Measurements from ENCODE around the gene USP22. TPM values are rescaled to one million over a fixed set of nuclear protein-coding genes. Genes with fewer than 3 reads are reported as not detected.

The USP22 gene
- total and polyA plus RNA-seq, 2 experiments from 2014 or later = 68.9 to 296 TPM

DNA sequence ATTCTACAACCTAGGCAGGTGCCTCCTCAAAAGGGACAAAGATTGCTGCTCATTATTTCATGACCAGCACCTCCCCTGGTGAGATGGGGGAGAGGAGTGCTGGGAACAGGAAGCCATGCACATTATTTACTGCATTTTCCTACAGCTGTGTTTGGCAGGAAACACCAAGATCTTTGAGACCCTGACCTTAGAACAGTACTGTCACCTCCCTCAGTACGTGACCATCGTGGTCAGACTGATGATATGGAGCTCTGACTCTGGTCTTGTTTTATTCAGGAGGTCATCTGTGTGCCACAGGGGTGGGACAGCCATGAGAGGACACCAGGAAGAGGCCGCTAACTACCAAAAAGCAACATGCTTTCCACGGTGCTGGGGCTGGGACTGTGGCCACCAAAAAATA lies 37.4 kb downstream of the USP22 start (continued):
- TF ChIP-seq POLR2AphosphoS5 (IDR thresholded peaks at IDR 0.05; ENCODE audit: low read depth) = no peak
- TF ChIP-seq, protein P1, sequence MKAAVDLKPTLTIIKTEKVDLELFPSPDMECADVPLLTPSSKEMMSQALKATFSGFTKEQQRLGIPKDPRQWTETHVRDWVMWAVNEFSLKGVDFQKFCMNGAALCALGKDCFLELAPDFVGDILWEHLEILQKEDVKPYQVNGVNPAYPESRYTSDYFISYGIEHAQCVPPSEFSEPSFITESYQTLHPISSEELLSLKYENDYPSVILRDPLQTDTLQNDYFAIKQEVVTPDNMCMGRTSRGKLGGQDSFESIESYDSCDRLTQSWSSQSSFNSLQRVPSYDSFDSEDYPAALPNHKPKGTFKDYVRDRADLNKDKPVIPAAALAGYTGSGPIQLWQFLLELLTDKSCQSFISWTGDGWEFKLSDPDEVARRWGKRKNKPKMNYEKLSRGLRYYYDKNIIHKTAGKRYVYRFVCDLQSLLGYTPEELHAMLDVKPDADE (IDR thresholded peaks at IDR 0.05) = no peak
- no peak for TF ChIP-seq ZNF114 (CRISPR knock-in tag; IDR thresholded peaks at IDR 0.05)
- TF ChIP-seq CREB1 (CRISPR knock-in tag; IDR thresholded peaks at IDR 0.05; ENCODE audit: low read depth) = no peak

DNA sequence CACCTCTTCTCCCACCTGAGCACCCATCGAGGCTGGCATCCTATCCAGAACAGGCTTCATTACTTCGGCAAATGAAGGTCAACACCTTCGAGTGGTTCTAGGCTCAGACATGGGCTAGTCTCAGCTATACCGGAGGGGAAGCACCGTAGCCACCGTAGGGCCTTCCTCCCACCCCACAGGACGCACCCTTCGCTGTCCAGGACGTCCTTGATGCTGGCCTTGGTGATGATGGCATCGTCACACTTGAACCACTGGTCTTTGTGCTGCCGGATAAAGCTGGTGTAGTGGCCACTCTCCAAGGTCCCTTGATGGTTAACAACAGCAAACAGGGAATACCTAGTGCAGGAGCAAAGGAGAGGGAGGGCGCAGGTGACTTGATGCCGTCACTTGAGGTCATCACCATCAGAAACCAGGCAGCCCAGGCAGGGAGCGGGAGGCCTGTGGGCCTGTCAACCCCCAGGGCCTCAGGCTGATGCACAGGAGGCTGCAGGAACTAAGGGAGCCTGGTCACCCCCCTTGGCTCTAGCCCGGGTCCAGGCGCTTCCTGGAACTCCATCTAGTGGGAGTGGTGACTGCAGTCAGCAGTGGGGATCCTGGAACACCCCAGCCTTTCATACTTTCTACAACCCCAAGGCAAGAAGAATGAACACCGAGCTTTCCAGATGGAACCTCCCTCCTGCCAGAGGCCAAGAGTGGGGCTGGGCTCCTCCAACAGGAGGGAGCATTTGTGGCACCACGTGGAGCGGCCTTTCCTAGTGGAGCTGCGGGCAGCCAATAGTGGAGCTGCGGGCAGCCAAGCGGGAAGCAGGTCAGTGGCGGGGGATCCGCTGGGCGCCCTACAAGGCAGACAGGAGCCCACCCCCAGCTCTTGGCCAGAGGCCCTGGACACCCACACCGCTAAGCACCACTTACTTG lies 38.5 kb downstream of the USP22 start:
- TF ChIP-seq JUNB (IDR thresholded peaks at IDR 0.05; ENCODE audit: unreplicated experiment) = no peak
- no peak for TF ChIP-seq CREB1 (CRISPR knock-in tag; IDR thresholded peaks at IDR 0.05; ENCODE audit: low read depth)
- Mint-ChIP-seq H3K36me3 (ENCODE audit: low read depth) (peaks cover 98% of the 10 kb centered on the region), H3K4me3 (no peak overlapping the region), H3K27ac (no peak overlapping the region), H3K27me3 (ENCODE audit: insufficient read depth, low read depth, poor library complexity) (peaks cover 19% of the 10 kb centered on the region), H3K4me1 (peaks cover 8% of the 10 kb centered on the region; the same call in 2 of the 3 replicates), H3K9me3 (no peaks in the 10 kb centered on the region; the same call in 2 of the 3 replicates)
- Histone ChIP-seq H3K4me2 (no peak overlapping the region), H3K9me2 (ENCODE audit: insufficient read depth) (no peaks in the 10 kb centered on the region), H3K79me2 (replicated peaks; ENCODE audit: insufficient read depth) (peaks cover 69% of the 10 kb centered on the region), H3K27ac (ENCODE audit: low read depth) (no peak overlapping the region), H3K4me3 (no peak overlapping the region), H4K20me1 (replicated peaks; ENCODE audit: insufficient read depth) (peaks cover 72% of the 10 kb centered on the region), H3K4me1 (ENCODE audit: insufficient read depth) (no peaks in the 10 kb centered on the region), H3K27me3 (ENCODE audit: insufficient read depth) (no peaks in the 10 kb centered on the region), H3K36me3 (ENCODE audit: insufficient read depth) (peaks cover 82% of the 10 kb centered on the region), H3F3A (replicated peaks; ENCODE audit: low read depth) (peaks cover 63% of the 10 kb centered on the region), H2AFZ (no peak overlapping the region)
- ATAC-seq (no peak), DNase-seq (ENCODE audit: low spot score) (no peak)

DNA sequence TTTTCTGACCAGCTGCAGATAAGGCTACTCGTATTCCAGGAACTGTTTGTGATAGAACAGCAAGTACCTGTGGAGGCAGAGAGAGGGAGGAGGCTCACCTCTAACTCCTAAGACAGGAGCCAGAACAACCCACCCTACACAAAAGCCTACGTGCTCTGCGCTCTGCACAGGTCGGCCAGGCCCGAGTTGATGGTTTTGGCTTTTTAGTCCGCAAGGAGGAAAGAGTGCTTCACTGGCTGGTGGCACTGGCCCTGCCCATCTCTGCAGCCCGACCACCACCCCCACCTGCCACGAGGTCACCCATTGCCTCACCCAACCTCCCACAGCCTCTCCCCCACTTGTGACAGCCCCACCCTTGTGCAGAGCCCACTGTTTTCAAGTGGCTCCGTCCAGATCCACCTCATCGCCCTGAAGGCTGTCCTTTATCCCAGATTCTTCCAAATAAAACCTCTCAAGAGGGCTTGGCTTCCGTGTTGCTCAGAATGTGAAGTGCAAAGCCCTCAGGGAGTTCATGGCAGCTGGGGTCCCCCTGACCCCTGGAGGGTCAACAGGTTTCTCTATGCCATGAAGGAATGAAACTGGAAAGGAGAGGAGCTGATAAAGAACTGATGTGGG lies 39.7 kb downstream of the USP22 start:
- H3K4me1 Mint-ChIP-seq = peaks cover 18% of the 10 kb centered on the region
- no peaks in the 10 kb centered on the region for H3K27me3 ChIP-seq (ENCODE audit: insufficient read depth)
- no peaks in the 10 kb centered on the region for H3K9me2 ChIP-seq (ENCODE audit: insufficient read depth)
- no peak overlapping the region for H3K4me3 Mint-ChIP-seq
- H3K4me1 ChIP-seq (ENCODE audit: insufficient read depth) = no peaks in the 10 kb centered on the region
- H2AFZ ChIP-seq = no peak overlapping the region
- H3F3A ChIP-seq (replicated peaks; ENCODE audit: low read depth) = peaks cover 69% of the 10 kb centered on the region
- DNase-seq (ENCODE audit: low spot score) (no peak), ATAC-seq (no peak)
- H3K36me3 Mint-ChIP-seq (ENCODE audit: low read depth) = peaks cover 95% of the 10 kb centered on the region
- peaks cover 59% of the 10 kb centered on the region for H3K79me2 ChIP-seq (replicated peaks; ENCODE audit: insufficient read depth)
- H3K27ac ChIP-seq (ENCODE audit: low read depth) = no peak overlapping the region
- no peak for TF ChIP-seq EZH2phosphoT487 (IDR thresholded peaks at IDR 0.05; ENCODE audit: unreplicated experiment)
- TF ChIP-seq, protein P1 (IDR thresholded peaks at IDR 0.05) = no peak
- TF ChIP-seq, protein P2, sequence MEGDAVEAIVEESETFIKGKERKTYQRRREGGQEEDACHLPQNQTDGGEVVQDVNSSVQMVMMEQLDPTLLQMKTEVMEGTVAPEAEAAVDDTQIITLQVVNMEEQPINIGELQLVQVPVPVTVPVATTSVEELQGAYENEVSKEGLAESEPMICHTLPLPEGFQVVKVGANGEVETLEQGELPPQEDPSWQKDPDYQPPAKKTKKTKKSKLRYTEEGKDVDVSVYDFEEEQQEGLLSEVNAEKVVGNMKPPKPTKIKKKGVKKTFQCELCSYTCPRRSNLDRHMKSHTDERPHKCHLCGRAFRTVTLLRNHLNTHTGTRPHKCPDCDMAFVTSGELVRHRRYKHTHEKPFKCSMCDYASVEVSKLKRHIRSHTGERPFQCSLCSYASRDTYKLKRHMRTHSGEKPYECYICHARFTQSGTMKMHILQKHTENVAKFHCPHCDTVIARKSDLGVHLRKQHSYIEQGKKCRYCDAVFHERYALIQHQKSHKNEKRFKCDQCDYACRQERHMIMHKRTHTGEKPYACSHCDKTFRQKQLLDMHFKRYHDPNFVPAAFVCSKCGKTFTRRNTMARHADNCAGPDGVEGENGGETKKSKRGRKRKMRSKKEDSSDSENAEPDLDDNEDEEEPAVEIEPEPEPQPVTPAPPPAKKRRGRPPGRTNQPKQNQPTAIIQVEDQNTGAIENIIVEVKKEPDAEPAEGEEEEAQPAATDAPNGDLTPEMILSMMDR (conservative IDR thresholded peaks at IDR 0.05; ENCODE audit: low read depth in 2 of 2) = no peak
- 0 out of 2 replicates have a peak, but pooled peaks have one; percentile 21 for TF ChIP-seq POLR2AphosphoS5 (IDR thresholded peaks at IDR 0.05; ENCODE audit: low read depth)
- TF ChIP-seq EZH2 (IDR thresholded peaks at IDR 0.05; ENCODE audit: low read depth, unreplicated experiment) = no peak
- no peaks in the 10 kb centered on the region for H3K9me3 Mint-ChIP-seq
- H3K27ac Mint-ChIP-seq = no peak overlapping the region
- peaks cover 70% of the 10 kb centered on the region for H3K36me3 ChIP-seq (ENCODE audit: insufficient read depth)
- no peak overlapping the region for H3K4me2 ChIP-seq
- H4K20me1 ChIP-seq (replicated peaks; ENCODE audit: insufficient read depth) = peaks cover 66% of the 10 kb centered on the region
- peaks cover 26% of the 10 kb centered on the region for H3K27me3 Mint-ChIP-seq (ENCODE audit: insufficient read depth, low read depth, poor library complexity)
- no peak overlapping the region for H3K4me3 ChIP-seq

Data from GM23338 (cell line).